GM21619 (cell line): ENCODE results near the gene RASSF7.
"Not testable (repeated sequence)": the region's sequence is repeated elsewhere in the genome, so short reads cannot be mapped to it uniquely, and the experiment has no call there.

ENCODE experiments used
- ATAC-seq: cut with Tn5 transposase; IDR thresholded peaks from one replicate; pipeline ENCODE4 v1.9.1; 2021; ENCODE audit not compliant: unreplicated experiment

Gene RASSF7

DNA sequence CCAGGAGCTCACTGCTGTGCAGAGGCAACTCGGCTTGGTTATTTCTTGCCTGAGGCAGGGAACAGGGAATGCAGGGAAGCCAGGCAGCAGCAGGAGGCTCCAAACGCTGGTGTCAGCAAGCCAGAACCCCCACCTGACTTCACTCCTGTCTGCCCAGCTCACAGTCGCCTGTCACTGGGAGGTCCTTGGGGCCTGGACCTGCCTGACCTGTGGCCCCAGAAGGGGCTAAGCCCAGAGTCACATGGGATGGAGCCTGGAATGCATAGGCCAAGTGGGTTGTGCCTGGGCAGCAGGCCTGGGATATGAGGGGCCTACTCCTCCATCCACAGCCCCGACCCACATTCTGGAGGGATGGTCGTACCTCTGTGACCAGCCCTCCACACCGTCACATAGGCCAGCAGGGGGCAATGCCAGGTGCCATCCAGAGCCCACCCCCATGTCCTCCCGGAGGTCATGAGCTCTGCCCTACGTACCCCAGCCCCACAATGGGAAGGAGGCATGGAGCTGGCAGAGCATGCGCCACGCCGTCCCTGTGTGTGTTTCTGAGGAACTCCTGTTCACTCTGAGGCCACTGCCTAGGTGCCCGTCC, 5.2 kb downstream of the RASSF7 start:
- no peak for ATAC-seq

DNA sequence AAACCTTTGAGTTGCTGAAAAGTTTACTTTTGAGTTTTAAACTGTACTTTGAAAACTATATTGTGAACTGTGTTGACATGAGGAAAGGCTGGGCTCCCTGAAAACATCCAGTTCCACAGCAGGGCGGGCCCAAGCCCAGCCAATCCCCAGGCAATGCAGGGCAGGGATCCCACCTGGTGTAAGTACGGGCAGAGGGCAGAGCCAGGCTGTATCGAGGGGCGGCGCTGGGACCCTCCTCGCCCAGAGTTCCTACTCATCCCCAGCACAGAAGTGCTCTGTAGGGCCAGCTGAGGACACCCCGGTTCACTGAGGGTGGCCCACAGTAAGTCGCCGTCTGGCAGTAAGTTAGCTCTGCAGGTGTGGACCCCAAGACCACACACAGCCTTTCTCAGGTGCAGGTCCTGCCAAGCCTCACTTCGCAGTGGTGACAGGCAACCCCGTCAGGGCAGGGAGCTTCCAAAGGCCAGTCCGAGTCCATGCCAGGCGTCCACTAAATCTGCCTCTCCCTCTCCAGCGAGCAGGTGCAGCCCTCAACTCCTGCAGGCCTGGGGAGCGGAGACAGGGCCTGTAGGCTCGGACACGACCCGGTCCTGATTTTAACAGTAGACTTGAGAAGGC, 6.3 kb downstream of the RASSF7 start:
- ATAC-seq = no peak

DNA sequence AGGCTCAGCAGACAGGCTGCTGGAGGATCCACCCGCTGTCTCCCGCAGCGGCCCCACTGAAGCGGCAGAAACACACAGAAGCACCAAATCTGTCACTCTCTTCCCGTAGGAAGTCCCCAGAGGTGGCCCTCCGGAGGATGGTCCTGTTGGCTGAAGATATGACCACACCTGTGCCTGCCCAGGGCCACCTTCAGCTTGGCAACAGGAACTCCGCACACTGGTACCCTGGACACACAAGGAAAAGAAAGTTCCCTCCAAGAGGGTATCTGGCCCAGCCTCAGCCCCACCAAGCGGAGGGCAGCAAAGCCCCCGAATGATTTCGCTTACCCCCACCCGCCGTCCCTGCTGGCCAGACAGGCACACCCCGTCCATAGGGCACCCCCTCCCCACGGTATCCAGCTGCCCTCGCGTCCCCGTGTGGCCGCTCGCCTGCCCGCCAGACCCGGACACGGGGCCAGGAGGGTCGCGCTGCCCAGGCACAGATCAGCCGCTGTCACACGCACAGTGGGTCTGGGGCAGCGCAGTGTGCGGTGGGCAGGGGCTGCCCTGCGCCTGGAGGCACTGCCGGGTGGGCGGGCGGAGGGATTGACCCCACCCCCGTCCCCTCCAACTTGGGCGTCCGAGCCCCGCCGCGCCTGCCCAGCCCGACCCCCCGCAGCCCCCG, 7.0 kb downstream of the RASSF7 start:
- ATAC-seq = no peak

DNA sequence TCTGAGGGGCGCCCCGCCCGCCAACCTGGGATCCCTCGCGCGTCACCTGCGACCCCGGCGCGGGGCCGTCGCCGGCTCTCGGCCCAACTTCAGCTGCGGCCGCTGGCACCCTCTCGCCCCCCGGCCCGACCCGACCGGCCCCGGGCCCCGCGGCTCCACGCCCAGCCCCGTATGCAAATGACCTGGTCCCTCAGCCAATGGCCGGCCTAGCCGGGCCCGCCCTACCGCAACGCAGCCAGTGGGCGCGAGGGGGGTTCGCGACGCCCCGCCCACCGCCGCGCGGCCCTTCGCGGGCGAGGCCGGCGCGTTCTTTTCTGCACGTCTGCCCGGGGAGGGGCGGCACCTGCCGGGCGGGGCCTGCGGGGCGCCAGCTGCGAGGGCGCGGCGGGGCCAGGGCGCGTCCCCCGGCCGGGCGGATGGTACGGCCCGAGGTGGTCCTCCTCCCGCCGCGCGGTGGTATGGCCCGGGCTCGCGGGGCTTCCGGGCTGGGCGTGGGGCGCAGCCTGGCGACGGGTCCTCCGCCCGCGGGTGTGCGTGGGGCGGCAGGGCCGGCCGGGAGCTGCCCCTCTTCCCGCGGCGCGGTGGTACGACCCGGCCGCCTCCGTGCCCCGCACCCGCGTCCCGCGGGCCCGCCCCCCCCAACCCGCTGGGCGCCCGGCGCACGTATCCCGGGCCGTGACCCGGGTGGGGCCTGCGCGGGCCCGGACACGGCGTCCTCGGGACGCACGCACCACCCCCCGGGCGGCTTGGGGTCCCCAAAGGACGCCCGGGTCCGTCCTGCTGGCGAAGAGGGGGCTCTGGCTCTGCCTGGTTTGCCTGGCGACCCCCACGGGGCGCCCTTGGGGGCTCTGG, 7.8 kb downstream of the RASSF7 start:
- peak; percentile 79 for ATAC-seq

DNA sequence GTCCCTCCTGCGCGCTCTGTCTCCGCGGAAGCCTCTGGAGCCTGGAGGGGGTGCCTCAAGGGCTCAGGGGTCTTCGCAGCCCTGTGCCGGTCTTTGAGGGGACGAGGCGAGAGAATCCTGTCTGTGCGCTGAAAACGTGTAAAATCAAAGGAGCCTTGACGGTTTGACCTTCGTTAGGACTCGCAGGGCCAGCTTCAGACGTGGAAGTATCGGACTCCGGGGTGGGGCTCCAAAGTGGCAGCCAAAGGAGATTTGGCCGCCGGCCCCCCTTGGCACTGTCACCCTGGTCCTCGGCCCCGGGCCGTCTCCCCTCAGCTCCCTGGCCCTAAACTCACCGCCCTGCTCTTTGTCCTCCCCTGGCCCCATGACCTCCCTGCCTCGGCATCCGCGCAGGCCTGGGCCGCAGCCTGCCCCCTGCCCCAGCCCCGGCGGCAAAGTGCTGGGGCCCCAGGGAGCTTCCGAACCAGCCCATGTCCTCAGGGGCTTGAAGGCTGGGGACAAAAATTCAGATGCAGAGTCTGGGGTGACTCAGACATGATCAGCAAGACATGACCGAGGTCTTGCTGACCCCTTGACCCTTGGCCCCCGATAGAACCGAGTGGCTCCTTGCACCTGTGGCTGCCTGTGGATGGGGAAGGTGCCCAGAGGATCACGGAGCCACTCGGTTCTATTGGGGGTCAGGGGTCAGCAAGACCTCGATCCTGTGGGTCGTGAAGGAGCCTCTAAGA, 8.6 kb downstream of the RASSF7 start:
- ATAC-seq = no peak

DNA sequence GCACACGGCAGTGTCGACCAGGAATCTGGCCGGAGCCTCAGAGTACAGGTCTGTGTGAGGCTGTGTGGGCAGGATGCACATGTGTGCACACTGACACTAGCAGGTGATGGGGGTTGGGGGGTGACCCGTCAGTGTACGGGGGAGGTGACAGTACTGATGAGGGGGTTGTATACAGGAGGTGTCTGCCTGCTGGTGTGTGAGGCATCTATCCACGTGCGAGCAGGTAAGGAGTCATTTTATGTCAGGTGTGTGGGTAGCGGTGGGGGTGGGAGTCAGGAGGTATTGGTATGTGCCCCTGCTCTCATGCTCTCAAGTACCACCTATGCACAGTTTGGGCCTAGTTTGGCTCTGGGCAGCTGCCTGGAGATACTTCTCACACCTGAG, 11.0 kb downstream of the RASSF7 start:
- ATAC-seq = no peak

DNA sequence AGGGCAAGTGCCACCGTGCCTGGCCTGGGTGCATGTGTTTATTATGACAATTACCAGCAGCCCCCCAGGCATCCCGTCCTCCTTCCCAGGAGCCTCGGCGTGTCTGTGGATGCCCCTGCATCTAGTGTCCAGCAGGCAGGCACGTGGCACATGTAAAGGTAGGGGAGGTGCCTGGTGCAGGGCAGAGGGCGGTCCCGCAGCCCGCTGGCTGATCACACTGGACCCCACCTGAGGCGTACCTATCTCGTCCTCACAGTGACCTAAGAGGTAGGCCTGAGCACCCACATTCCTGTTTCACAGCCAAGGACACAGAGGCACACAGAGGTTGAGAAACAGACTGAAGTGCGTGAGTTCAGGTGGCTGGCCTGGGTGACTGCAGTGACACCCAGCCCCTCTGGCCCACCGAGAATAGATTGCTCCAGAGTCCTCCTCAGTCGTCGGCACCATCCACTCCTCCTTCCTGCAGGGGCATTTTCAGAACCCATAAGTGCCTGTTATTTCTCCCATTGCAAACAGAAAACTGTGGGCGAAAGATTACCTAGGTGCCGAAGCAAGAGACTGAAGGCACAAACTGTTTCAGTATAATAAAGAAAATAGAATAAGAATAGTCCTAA, 12.5 kb downstream of the RASSF7 start:
- ATAC-seq = no peak

DNA sequence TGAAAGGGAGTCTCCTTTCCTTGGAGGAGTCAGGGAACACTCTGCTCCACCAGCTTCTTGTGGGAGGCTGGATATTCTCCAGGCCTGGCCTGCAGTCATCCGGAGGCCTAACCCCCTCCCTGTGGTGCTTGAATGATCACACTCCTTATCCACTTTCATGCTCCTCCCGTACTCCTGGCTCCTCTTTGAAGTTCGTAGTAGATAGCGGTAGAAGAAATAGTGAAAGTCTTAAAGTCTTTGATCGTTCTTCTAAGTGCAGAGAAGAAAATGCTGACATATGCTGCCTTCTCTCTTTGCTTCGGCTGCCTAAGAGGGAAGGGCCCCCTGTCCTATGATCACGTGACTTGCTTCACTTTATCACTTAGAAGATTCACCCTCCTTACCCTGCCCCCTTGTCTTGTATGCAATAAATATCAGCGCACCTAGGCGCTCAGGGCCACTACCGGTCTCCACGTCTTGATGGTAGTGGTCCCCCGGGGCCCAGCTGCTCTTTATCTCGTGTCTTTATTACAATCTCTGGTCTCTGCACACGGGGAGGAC, 13.3 kb downstream of the RASSF7 start:
- ATAC-seq = not testable (repeated sequence)

DNA sequence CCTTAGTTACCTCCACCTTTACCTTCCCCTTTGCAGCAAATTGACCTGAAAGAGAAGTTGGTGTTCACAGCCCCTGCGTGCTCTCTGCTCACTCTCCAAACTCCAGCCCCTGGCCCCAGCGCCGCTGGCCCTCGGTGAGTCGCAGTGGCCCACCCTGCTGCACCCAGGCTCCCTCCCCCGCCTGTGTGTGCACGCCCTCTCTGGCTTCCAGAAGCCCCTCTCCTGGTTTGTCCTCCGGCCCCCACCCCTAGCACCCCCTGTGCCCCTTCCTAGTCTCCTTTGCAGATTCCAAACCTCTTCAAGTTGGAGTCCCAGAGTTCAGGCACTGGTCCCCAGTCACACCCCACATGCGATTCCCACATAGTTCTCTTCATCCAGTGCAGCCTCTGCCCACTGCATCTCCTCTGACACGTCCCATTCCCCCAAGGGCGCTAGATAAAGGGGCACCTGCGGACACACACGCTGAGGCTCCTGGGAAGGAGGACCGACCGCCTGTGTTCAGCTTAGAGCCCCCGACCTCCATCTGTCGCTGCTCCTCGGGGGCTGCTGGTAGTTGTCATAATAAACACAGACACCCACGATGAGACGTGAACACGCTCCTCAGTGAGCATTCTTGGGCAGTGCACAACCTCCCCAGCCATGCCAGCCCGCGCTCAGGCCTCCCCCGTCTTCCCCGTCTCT, 14.0 kb downstream of the RASSF7 start:
- ATAC-seq = no peak

DNA sequence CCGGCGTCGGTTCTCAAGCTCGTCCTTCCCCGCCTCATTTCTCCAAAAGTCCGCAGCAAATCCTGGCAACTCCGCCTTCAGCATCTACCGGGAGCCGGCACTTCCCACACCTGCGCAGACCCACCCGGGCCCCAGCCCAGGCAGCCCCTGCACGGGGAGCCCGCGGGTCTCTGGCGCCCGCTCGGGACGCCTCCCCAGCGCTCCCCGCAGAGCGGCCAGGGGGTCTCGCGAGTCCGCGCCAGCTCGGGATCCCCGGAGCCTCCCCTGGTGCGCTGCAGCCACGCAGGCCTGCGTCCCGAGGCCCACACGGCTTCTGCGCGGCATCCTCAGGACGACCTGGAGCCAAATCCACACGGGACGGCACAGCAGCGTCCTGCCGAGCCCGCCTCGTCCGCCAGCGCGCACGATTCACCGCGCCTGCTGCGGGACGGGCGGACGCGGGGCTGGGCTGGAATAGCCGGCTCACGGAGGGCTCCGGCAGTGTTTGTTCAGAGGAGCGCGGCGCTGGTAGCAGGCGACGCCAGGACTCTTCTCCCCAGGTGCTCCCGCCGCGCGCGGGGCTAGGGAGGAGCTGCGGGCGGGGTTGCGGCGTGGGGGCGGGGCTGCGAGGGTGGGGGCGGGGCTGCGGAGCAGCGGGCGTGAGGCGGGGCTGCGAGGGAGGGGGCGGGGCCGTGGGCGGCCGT, 14.7 kb downstream of the RASSF7 start:
- ATAC-seq = peak; percentile 32

DNA sequence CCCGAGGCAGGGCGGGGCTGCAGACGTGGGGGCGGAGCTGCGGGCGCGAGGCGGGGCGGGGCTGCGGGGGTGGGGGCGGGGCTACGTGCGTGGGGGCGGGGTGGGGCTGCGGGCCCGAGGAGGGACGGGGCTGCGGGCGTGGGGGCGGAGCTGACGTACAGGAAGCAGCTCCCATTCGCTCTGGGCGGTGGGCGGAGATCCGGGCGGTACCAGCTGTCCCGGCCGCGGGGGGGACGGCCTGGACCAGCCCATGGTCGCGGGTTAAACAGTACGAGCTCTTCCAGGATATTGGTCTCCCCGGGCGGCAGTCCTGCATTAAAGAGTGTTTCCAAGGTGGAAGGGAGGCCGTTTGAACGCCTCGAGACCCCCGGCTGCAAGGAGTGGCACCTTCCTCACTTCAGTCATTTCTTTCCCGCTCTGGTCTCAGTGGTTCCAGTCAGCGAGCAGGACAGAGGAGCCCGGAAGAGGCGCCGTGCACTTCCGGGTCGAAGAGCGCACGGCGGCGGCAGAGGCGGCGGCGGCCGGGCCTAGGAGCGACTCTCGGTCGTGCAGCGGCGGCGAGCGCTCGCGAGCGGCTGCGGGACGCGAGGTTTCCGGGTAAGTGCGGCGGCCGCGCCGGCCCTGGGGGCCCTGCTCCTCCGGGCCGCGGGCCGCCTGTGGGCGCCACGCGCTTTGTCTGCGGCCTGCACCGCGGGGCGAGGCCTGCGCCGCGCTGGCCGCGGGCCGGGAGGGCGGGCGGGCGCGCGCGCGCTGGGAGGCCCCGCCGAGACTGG, 15.4 kb downstream of the RASSF7 start, which contains the start of gene PHRF1:
Gene PHRF1, plus strand, starts transcription at position 475 of the 773 bp plus-strand sequence. CDS start 5,043 bp downstream, outside the sequence.
- peak; percentile 73 for ATAC-seq

DNA sequence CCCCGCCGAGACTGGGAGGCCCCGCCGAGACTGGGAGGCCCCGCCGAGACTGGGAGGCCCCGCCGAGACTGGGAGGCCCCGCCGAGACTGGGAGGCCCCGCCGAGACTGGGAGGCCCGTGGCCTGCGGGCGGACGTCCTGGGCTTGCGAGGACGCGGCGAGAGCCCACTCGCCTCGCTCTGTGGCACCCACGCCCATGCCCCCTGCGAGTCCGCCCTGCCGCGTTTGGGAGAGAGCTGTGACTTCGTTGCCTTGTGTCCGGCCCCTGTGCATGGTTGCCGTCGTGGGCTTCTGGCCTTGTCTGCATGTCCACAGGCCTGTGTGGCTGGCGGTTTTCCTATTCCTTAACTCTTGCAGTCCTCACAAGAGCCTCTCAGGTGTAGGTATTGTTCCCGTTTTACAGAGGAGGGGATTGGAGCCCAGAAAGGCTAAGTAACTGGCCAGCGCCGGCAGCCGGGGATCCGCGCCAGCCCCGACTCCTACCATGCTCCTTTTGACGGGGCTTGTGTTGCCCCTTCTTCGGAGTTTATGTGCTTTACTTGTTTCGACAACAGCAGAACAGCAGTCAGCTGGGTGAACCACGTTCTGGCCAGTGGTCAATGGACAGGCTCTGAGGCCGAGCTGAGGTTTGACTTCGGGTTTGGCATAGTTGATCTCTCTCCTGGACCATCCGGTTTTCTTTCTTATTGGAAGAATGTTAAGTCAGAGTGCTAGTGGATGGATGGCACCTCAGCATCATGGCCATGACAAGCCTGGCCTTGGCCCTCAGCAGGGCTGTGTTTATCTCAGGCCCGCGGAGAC, 16.2 kb downstream of the RASSF7 start:
- ATAC-seq = no peak

DNA sequence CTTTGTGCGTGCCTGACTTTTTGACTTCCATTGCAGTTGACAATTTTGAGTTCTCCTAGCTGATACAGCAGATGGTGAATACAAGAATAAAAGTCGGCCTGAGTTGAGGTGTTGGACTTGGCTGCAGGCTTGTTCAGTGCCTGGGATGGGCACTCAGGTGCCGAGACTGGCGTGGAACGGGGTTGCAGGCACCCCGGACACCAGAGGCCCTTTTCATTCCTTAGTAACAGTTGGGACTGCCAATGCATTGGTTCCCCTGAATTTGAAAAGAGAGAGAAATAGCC, 16.8 kb downstream of the RASSF7 start:
- no peak for ATAC-seq

DNA sequence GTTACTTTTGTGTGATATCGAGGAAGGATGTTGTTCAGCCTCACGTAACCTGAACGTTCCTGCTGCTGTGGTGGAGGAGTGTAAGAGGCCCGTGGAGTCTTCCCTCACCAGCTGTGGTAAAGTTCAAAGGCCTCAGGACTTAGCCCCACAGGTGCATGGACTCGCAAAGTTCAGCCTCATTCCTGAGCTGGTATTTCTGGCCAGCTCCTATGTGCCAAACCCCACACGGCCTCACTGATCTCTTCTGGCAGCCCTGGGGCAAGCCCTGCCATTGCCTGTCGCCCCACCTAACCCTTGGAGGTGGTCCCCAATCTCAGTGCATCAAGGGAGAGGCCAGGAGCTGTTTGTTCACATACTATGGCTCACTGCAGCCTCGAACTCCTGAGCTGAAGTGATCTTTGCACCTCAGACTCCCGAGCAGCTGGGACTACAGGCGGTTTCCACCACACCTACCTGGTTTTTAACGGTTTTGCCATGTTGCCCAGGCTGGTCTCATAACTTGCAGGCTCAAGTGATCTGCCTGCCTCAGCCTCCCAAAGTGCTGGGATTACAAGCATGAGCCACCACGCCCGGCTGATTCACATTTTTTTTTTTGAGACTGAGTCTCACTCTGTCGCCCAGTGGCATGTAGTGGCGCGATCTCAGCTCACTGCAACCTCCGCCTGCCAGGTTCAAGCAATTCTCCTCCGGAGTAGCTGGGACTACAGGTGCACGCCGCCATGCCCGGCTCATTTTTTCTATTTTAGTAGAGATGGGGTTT, 17.7 kb downstream of the RASSF7 start:
- ATAC-seq = no peak

DNA sequence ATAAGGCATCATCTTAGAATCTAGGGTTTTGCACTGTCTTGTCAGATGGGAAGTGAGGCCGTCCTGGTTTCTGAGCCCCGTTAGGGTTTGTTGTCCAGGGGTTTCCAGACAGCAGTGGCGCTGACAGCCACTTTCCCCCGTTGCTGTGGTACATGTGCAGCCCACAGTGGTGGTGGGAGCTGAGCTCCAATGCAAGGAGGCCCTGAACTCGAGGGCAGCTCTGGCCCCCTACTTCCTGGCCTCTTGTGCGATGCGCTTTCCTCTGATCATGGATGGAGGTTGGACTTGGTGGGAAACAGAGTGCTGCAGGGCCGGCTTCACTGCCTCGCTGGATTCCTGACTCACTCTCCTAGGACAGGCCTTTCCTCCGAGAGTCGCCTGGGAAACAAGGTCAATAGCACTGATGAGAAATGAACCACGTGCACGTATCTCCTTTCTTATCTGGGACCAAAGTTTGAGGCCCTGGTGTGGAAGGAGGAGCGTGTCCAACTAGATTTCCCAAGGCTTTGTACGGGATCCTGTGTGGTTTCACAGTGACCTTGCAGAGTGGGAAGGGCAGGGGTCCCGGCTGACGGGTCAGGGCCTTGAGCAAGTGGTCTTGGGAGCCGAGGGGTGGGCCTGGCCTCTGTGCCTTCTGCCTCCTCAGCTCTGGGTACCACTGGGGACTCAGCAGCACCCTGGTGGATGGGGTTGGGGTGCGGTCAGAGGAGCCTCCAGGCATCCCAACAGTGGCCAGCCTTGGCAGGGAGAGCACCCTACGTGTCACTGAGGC, 19.2 kb downstream of the RASSF7 start:
- ATAC-seq = no peak

DNA sequence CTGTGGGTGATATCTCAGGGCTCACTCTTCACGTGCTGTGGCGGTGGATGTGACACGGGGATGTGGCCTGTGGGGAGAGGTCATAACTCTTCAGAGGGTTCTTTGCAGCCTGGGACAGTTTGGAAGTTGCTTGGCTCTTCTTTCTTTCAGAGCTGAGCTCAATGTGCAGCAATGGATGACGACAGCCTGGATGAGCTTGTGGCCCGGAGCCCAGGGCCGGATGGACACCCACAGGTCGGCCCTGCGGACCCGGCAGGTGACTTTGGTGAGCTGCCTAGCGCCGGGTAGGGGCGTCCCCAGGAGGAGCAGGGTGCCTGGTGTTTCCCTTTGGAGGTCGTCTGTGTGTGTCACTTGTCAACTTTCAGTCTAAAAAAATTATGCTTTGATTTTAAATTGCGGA, 20.6 kb downstream of the RASSF7 start:
- ATAC-seq = no peak
